Astrocyte of the cerebellum (primary cell): ENCODE data around the gene RAP1GAP.

Source experiments
- DNase-seq: peaks from one replicate; pipeline ENCODE4 v3.0.0-alpha.2; 2011; ENCODE audit warnings: low read depth
- H3K4me3 ChIP-seq: 2 replicates; pipeline ENCODE4 v1.5.1; 2011; ENCODE audit warnings: mild to moderate bottlenecking, low read depth, low read length, moderate library complexity
- CTCF ChIP-seq: IDR thresholded peaks from 2 replicates; pipeline ENCODE4 v1.5.1; 2012; ENCODE audit warnings: low read length, low read depth, moderate library complexity, mild to moderate bottlenecking; ENCODE audit errors: missing control alignments
- in situ Hi-C: cut with HindIII; loops from 2 replicates; pipeline ENCODE4 v1.10.0; 2017; ENCODE audit warnings: low sequenced_read_pairs

Gene RAP1GAP

GRCh38 chr1:21564521-21565095 lies 104.5 kb downstream of the RAP1GAP start:
- H3K4me3 ChIP-seq, result no peak overlapping the region
- DNase-seq, result no peak
- in situ Hi-C loops, result loop anchor here (10.0 kb wide), 1 partner anchor 320 kb away; no protein-coding TSS in a partner anchor
- TF ChIP-seq CTCF, result no peak

- H3K4me3 ChIP-seq, result no peak overlapping the region
- in situ Hi-C loops, result loop anchor here (10.0 kb wide), 1 partner anchor 319 kb away; no protein-coding TSS in a partner anchor
- DNase-seq, result no peak
- TF ChIP-seq CTCF, result no peak
Measured at GRCh38 chr1:21563971-21564370, 105.2 kb downstream of the RAP1GAP start.

- no peak for TF ChIP-seq CTCF
- in situ Hi-C loops, result loop anchor here (10.0 kb wide), 1 partner anchor 318 kb away; no protein-coding TSS in a partner anchor
- DNase-seq, result no peak
- no peak overlapping the region for H3K4me3 ChIP-seq
Measured at GRCh38 chr1:21562896-21563295, 106.3 kb downstream of the RAP1GAP start.

- TF ChIP-seq CTCF, result no peak
- DNase-seq, result no peak
- in situ Hi-C loops, result loop anchor here (10.0 kb wide), 1 partner anchor 316 kb away; no protein-coding TSS in a partner anchor
- H3K4me3 ChIP-seq, result no peak overlapping the region
Measured at GRCh38 chr1:21560916-21561638, 108.1 kb downstream of the RAP1GAP start.

- DNase-seq, result no peak
- H3K4me3 ChIP-seq, result no peak overlapping the region
- TF ChIP-seq CTCF, result no peak
- in situ Hi-C loops, result loop anchor here (10.0 kb wide), 1 partner anchor 315 kb away; no protein-coding TSS in a partner anchor
Measured at GRCh38 chr1:21559788-21560567, 109.2 kb downstream of the RAP1GAP start.

GRCh38 chr1:21553116-21553926 lies 115.8 kb downstream of the RAP1GAP start:
- H3K4me3 ChIP-seq, result no peak overlapping the region
- DNase-seq, result no peak
- no peak for TF ChIP-seq CTCF
- in situ Hi-C loops, result loop anchor here (5.0 kb wide), 1 partner anchor 181 kb away; no protein-coding TSS in a partner anchor
